ENCODE data around the gene AMACR. TPM values are rescaled to one million over a fixed set of nuclear protein-coding genes. Genes with fewer than 3 reads are reported as not detected.

The AMACR gene
- 1 to 10 TPM; 5.1 to 5.8 TPM for total RNA-seq

- Mint-ChIP-seq H3K27ac (peak within 1 kb of the TSS; percentile 85 to 94), H3K4me3 (peak within 1 kb of the TSS; percentile 97)
Measured at GRCh38 chr5:34007621-34008600, at the start of gene AMACR. Gene AMACR (minus strand): TSS chr5:34008050. CDS start chr5:34008019, 31 bp downstream.

GRCh38 chr5:34057569-34057968, 49.7 kb upstream of the AMACR start:
- DNase-seq (ENCODE audit: low spot score) = no peak
- ATAC-seq = no peak
- no peaks in the 10 kb centered on the region for H3K9me3 Mint-ChIP-seq
- no peaks in the 10 kb centered on the region for H3K36me3 Mint-ChIP-seq
- no peaks in the 10 kb centered on the region for H3K27me3 Mint-ChIP-seq
- H3K4me3 Mint-ChIP-seq = no peak overlapping the region
- peaks cover 0 to 8% of the 10 kb centered on the region in 2 donors for H3K4me1 Mint-ChIP-seq (ENCODE audit: low read depth in 2 of 2)
- no peak overlapping the region for H3K27ac Mint-ChIP-seq

More at GRCh38 chr5:34007621-34008600, at the start of gene AMACR:
- Mint-ChIP-seq H3K27me3 (no peaks in the 10 kb centered on the region), H3K36me3 (peaks cover 15% of the 10 kb centered on the region), H3K9me3 (no peaks in the 10 kb centered on the region), H3K4me1 (ENCODE audit: low read depth in 2 of 2) (peaks cover 15 to 33% of the 10 kb centered on the region in 2 donors)
- peak; percentile 95 to 97 for ATAC-seq
- peak; percentile 95 for DNase-seq (ENCODE audit: low spot score)

- H3K27ac Mint-ChIP-seq = no peak overlapping the region
- no peaks in the 10 kb centered on the region for H3K9me3 Mint-ChIP-seq
- no peaks in the 10 kb centered on the region for H3K27me3 Mint-ChIP-seq
- no peak for DNase-seq (ENCODE audit: low spot score)
- peak in 1 of 2 donors; percentile 53 for ATAC-seq
- no peak overlapping the region for H3K4me3 Mint-ChIP-seq
- no peaks in the 10 kb centered on the region for H3K36me3 Mint-ChIP-seq
- H3K4me1 Mint-ChIP-seq (ENCODE audit: low read depth in 2 of 2) = peaks cover 0 to 8% of the 10 kb centered on the region in 2 donors
Measured at GRCh38 chr5:34057118-34057517, 49.3 kb upstream of the AMACR start.

- no peak overlapping the region for H3K27ac Mint-ChIP-seq
- peaks cover 0 to 8% of the 10 kb centered on the region in 2 donors for H3K4me1 Mint-ChIP-seq (ENCODE audit: low read depth in 2 of 2)
- H3K36me3 Mint-ChIP-seq = peaks cover 4% of the 10 kb centered on the region
Measured at GRCh38 chr5:34055667-34056066, 47.8 kb upstream of the AMACR start.

GRCh38 chr5:34054400-34054729, 46.5 kb upstream of the AMACR start:
- H3K9me3 Mint-ChIP-seq = no peaks in the 10 kb centered on the region
- peaks cover 0 to 11% of the 10 kb centered on the region in 2 donors for H3K4me1 Mint-ChIP-seq (ENCODE audit: low read depth in 2 of 2)
- ATAC-seq (no peak), DNase-seq (ENCODE audit: low spot score) (no peak)
- no peaks in the 10 kb centered on the region for H3K27me3 Mint-ChIP-seq
- no peak overlapping the region for H3K4me3 Mint-ChIP-seq
- H3K36me3 Mint-ChIP-seq = peaks cover 6% of the 10 kb centered on the region
- no peak overlapping the region for H3K27ac Mint-ChIP-seq

More at GRCh38 chr5:34055667-34056066, 47.8 kb upstream of the AMACR start:
- DNase-seq (ENCODE audit: low spot score) = no peak
- no peak for ATAC-seq
- H3K9me3 Mint-ChIP-seq = no peaks in the 10 kb centered on the region
- H3K27me3 Mint-ChIP-seq = no peaks in the 10 kb centered on the region
- no peak overlapping the region for H3K4me3 Mint-ChIP-seq

- H3K27me3 Mint-ChIP-seq = no peaks in the 10 kb centered on the region
- H3K4me1 Mint-ChIP-seq (ENCODE audit: low read depth in 2 of 2) = peaks cover 3 to 11% of the 10 kb centered on the region in 2 donors
- H3K36me3 Mint-ChIP-seq = peaks cover 6% of the 10 kb centered on the region
- DNase-seq (ENCODE audit: low spot score) (no peak), ATAC-seq (no peak)
- no peak overlapping the region for H3K4me3 Mint-ChIP-seq
- no peak overlapping the region for H3K27ac Mint-ChIP-seq
- no peaks in the 10 kb centered on the region for H3K9me3 Mint-ChIP-seq
Measured at GRCh38 chr5:34053571-34054399, 45.9 kb upstream of the AMACR start.

GRCh38 chr5:34053133-34053532, 45.3 kb upstream of the AMACR start:
- H3K4me1 Mint-ChIP-seq (ENCODE audit: low read depth in 2 of 2) = peaks cover 10 to 13% of the 10 kb centered on the region in 2 donors
- ATAC-seq (no peak), DNase-seq (ENCODE audit: low spot score) (no peak)
- H3K27me3 Mint-ChIP-seq = no peaks in the 10 kb centered on the region
- no peak overlapping the region for H3K27ac Mint-ChIP-seq
- H3K4me3 Mint-ChIP-seq = no peak overlapping the region
- peaks cover 8% of the 10 kb centered on the region for H3K36me3 Mint-ChIP-seq
- H3K9me3 Mint-ChIP-seq = peaks cover under 1% of the 10 kb centered on the region

- DNase-seq (ENCODE audit: low spot score) (no peak), ATAC-seq (no peak)
- H3K4me3 Mint-ChIP-seq = no peak overlapping the region
- H3K36me3 Mint-ChIP-seq = peaks cover 10% of the 10 kb centered on the region
- H3K9me3 Mint-ChIP-seq = peaks cover 3% of the 10 kb centered on the region
- no peak overlapping the region for H3K27ac Mint-ChIP-seq
- no peaks in the 10 kb centered on the region for H3K27me3 Mint-ChIP-seq
- H3K4me1 Mint-ChIP-seq (ENCODE audit: low read depth in 2 of 2) = peaks cover 14 to 23% of the 10 kb centered on the region in 2 donors
Measured at GRCh38 chr5:34051374-34051980, 43.6 kb upstream of the AMACR start.

GRCh38 chr5:34047774-34048572, 40.1 kb upstream of the AMACR start:
- DNase-seq (ENCODE audit: low spot score) = no peak
- Mint-ChIP-seq H3K27ac (no peak overlapping the region), H3K9me3 (peaks cover 3% of the 10 kb centered on the region), H3K4me1 (ENCODE audit: low read depth in 2 of 2) (peaks cover 39 to 52% of the 10 kb centered on the region in 2 donors), H3K36me3 (peaks cover 10% of the 10 kb centered on the region), H3K27me3 (no peaks in the 10 kb centered on the region), H3K4me3 (no peak overlapping the region)
- ATAC-seq = no peak

- no peaks in the 10 kb centered on the region for H3K27me3 Mint-ChIP-seq
- no peak overlapping the region for H3K4me3 Mint-ChIP-seq
- DNase-seq (ENCODE audit: low spot score) = no peak
- peaks cover 10% of the 10 kb centered on the region for H3K36me3 Mint-ChIP-seq
- ATAC-seq = no peak
- H3K9me3 Mint-ChIP-seq = peaks cover 3% of the 10 kb centered on the region
- H3K4me1 Mint-ChIP-seq (ENCODE audit: low read depth in 2 of 2) = peaks cover 48 to 60% of the 10 kb centered on the region in 2 donors
- no peak overlapping the region for H3K27ac Mint-ChIP-seq
Measured at GRCh38 chr5:34047143-34047542, 39.3 kb upstream of the AMACR start.

GRCh38 chr5:34045996-34046395, 38.1 kb upstream of the AMACR start:
- Mint-ChIP-seq H3K27me3 (no peaks in the 10 kb centered on the region), H3K27ac (peak overlapping the region; percentile 40 to 44), H3K9me3 (peaks cover 3% of the 10 kb centered on the region), H3K4me1 (ENCODE audit: low read depth in 2 of 2) (peaks cover 55 to 65% of the 10 kb centered on the region in 2 donors), H3K36me3 (peaks cover 10% of the 10 kb centered on the region), H3K4me3 (peak overlapping the region; percentile 3)
- ATAC-seq (no peak), DNase-seq (ENCODE audit: low spot score) (no peak)

- peak; percentile 70 for DNase-seq (ENCODE audit: low spot score)
- peaks cover 3% of the 10 kb centered on the region for H3K9me3 Mint-ChIP-seq
- peak overlapping the region; percentile 63 for H3K4me3 Mint-ChIP-seq
- H3K36me3 Mint-ChIP-seq = peaks cover 5% of the 10 kb centered on the region
- no peaks in the 10 kb centered on the region for H3K27me3 Mint-ChIP-seq
- peak overlapping the region; percentile 72 to 90 for H3K27ac Mint-ChIP-seq
- peak; percentile 83 to 85 for ATAC-seq
- peaks cover 60 to 71% of the 10 kb centered on the region in 2 donors for H3K4me1 Mint-ChIP-seq (ENCODE audit: low read depth in 2 of 2)
Measured at GRCh38 chr5:34045023-34045422, 37.2 kb upstream of the AMACR start.
